ENCODE measurements around the gene LIMD2. TPM values are rescaled to one million over a fixed set of nuclear protein-coding genes. Genes with fewer than 3 reads are reported as not detected.

Gene LIMD2
- polyA plus RNA-seq, 1 of the 3 experiments (the other 2 are of a cell fraction) = 78.0 TPM

GRCh38 chr17:63703029-63703428 is 3.1 kb upstream of the LIMD2 start:
- Histone ChIP-seq H3K9me3 (no peaks in the 10 kb centered on the region), H2AFZ (ENCODE audit: low read depth) (no peak overlapping the region), H3K4me2 (peak overlapping the region; percentile 13), H3K79me2 (ENCODE audit: insufficient read depth) (peaks cover 19% of the 10 kb centered on the region), H3K9ac (no peak overlapping the region), H3K4me1 (ENCODE audit: control insufficient read depth in 1 of 2, insufficient read depth in 2 of 2, low read depth in 1 of 2, low read length in 1 of 2) (peaks cover 9 to 49% of the 10 kb centered on the region in 2 experiments; a peak in 3 of 4 replicates), H3K4me3 (ENCODE audit: low read depth in 2 of 2, low read length in 1 of 2) (no peak overlapping the region), H4K20me1 (ENCODE audit: insufficient read depth) (peaks cover under 1% of the 10 kb centered on the region; the same call in 1 of the 2 replicates), H3K36me3 (replicated peaks in 1 of 2; ENCODE audit: control insufficient read depth in 1 of 2, insufficient read depth in 2 of 2, low read length in 1 of 2) (peaks cover 4 to 31% of the 10 kb centered on the region in 2 experiments), H3F3A (replicated peaks; ENCODE audit: insufficient read depth) (peaks cover 13% of the 10 kb centered on the region), H3K9me2 (no peaks in the 10 kb centered on the region), H3K27me3 (ENCODE audit: insufficient read depth) (no peaks in the 10 kb centered on the region), H3K27ac (ENCODE audit: low read depth in 2 of 2, low read length in 1 of 2) (peak overlapping the region in 1 of 2 experiments; percentile 29; a peak in 1 of 4 replicates)
- DNase-seq = no peak
- CTCF ChIA-PET = interaction anchor here (1.2 to 1.6 kb wide), 6 partner anchors 10 to 278 kb away, joined by 3 to 8 read pairs (median 4); partner anchors contain the start of gene STRADA
- POLR2A ChIA-PET = interaction anchor here (0.6 to 2.4 kb wide), 3 partner anchors 11 to 62 kb away, joined by 5 to 7 read pairs (median 6); no protein-coding TSS in a partner anchor
- 82% methylated on average over 5 of the region's 5 CpGs for WGBS (ENCODE audit: low lambda C conversion rate)
- TF ChIP-seq FOSL2 (IDR thresholded peaks at IDR 0.05; ENCODE audit: borderline replicate concordance, low read depth) = no peak
- no peak for TF ChIP-seq EP300 (IDR thresholded peaks at IDR 0.05; ENCODE audit: borderline replicate concordance in 1 of 2, low read depth in 1 of 2, low read length in 1 of 2)
- no peak for TF ChIP-seq REST (IDR thresholded peaks at IDR 0.05; ENCODE audit: low read depth, low read length)
- TF ChIP-seq YY1 (IDR thresholded peaks at IDR 0.05; ENCODE audit: low read depth) = no peak
- no peak for TF ChIP-seq TCF12 (IDR thresholded peaks at IDR 0.05)
- no peak for TF ChIP-seq MAX (IDR thresholded peaks at IDR 0.05; ENCODE audit: low read depth)
- no peak for TF ChIP-seq ELF1 (IDR thresholded peaks at IDR 0.05)
- no peak for TF ChIP-seq CTCF (IDR thresholded peaks at IDR 0.05)
- no peak for TF ChIP-seq EZH2phosphoT487 (IDR thresholded peaks at IDR 0.05; ENCODE audit: borderline replicate concordance, low read depth)
- no peak for TF ChIP-seq NFIC (IDR thresholded peaks at IDR 0.05; ENCODE audit: borderline replicate concordance)
- TF ChIP-seq RCOR1 (IDR thresholded peaks at IDR 0.05; ENCODE audit: low read length) = no peak
- no peak for TF ChIP-seq MEF2A (IDR thresholded peaks at IDR 0.05; ENCODE audit: borderline replicate concordance, low read depth)
- no peak for TF ChIP-seq GABPA (IDR thresholded peaks at IDR 0.05; ENCODE audit: low read depth)
- no peak for TF ChIP-seq ZBTB33 (IDR thresholded peaks at IDR 0.05; ENCODE audit: borderline replicate concordance, low read depth)
- TF ChIP-seq TEAD4 (IDR thresholded peaks at IDR 0.05; ENCODE audit: borderline replicate concordance, insufficient read depth) = no peak
- TF ChIP-seq RXRA (IDR thresholded peaks at IDR 0.05; ENCODE audit: borderline replicate concordance, low read depth) = no peak
- TF ChIP-seq USF1 (IDR thresholded peaks at IDR 0.05; ENCODE audit: borderline replicate concordance, low read depth) = no peak
- TF ChIP-seq CHD2 (IDR thresholded peaks at IDR 0.05; ENCODE audit: low read length, partially characterized antibody) = no peak
- TF ChIP-seq PBX3 (IDR thresholded peaks at IDR 0.05) = no peak
- TF ChIP-seq IRF3 (IDR thresholded peaks at IDR 0.05; ENCODE audit: low read depth, low read length) = no peak

Data from SK-N-SH (cell line).